Endodermal cell (in vitro differentiated cells): ENCODE results near the gene DPM3. TPM values are rescaled to one million over a fixed set of nuclear protein-coding genes. Genes with fewer than 3 reads are reported as not detected.

Source experiments
- DNase-seq: peaks from one replicate; pipeline ENCODE4 v3.0.0-alpha.2; 2017
- H3K27ac ChIP-seq: 2 replicates; pipeline ENCODE4 v1.5.1; 2013; ENCODE audit warnings: mild to moderate bottlenecking, low read depth, low read length, moderate library complexity
- H3K27me3 ChIP-seq: 2 replicates; pipeline ENCODE4 v1.6.1; 2013; ENCODE audit warnings: mild to moderate bottlenecking, low read length, moderate library complexity; ENCODE audit not compliant: insufficient read depth, control insufficient read depth, poor library complexity, severe bottlenecking
- H3K36me3 ChIP-seq: 2 replicates; pipeline ENCODE4 v1.7.0; 2013; ENCODE audit warnings: mild to moderate bottlenecking, low read length, moderate library complexity; ENCODE audit not compliant: control insufficient read depth, insufficient read depth
- H3K4me1 ChIP-seq: one replicate; pipeline ENCODE4 v1.7.0; 2013; ENCODE audit warnings: low read length; ENCODE audit not compliant: control insufficient read depth, insufficient read depth
- H3K4me3 ChIP-seq: 2 replicates; pipeline ENCODE4 v1.5.1; 2013; ENCODE audit warnings: mild to moderate bottlenecking, low read length, moderate library complexity
- H3K9ac ChIP-seq: 2 replicates; pipeline ENCODE4 v1.6.1; 2013; ENCODE audit warnings: mild to moderate bottlenecking, low read length, moderate library complexity; ENCODE audit not compliant: poor library complexity, severe bottlenecking; ENCODE audit errors: extremely low read depth
- H3K9me3 ChIP-seq: 2 replicates; pipeline ENCODE4 v1.6.1; 2013; ENCODE audit warnings: mild to moderate bottlenecking, low read length, moderate library complexity; ENCODE audit not compliant: control insufficient read depth
- H3K27ac Mint-ChIP-seq: 2 replicates; pipeline ENCODE4 v1.8.0; 2020; ENCODE audit warnings: mixed read lengths
- H3K27me3 Mint-ChIP-seq: 2 replicates; pipeline ENCODE4 v1.8.0; 2021; ENCODE audit warnings: mild to moderate bottlenecking, mixed read lengths; ENCODE audit not compliant: insufficient read depth
- H3K36me3 Mint-ChIP-seq: 2 replicates; pipeline ENCODE4 v1.8.0; 2020; ENCODE audit warnings: low read depth, mixed read lengths
- H3K4me1 Mint-ChIP-seq: 2 replicates; pipeline ENCODE4 v1.8.0; 2020; ENCODE audit warnings: mixed read lengths
- H3K4me3 Mint-ChIP-seq: 2 replicates; pipeline ENCODE4 v1.8.0; 2020; ENCODE audit warnings: mild to moderate bottlenecking, moderate library complexity, mixed read lengths
- H3K9me3 Mint-ChIP-seq: 2 replicates; pipeline ENCODE4 v1.8.0; 2020; ENCODE audit warnings: mild to moderate bottlenecking, mixed read lengths
- CTCF ChIP-seq: fragments of 200-600 bp; sonication (generic); conservative IDR thresholded peaks from 2 replicates; pipeline ENCODE4 v1.5.0; 2021; ENCODE audit warnings: antibody characterized with exemption, mild to moderate bottlenecking
- WGBS, 2 experiments: methylation state at CpG; one replicate each; pipeline versions ENCODE4 v1.1.5 to v1.1.7; 2013; ENCODE audit warnings: missing lambda C conversion rate in 2 of 2, mixed read lengths in 1 of 2; ENCODE audit not compliant: insufficient coverage in 1 of 2, insufficient read length in 1 of 2; 5-methylcytosine and 5-hydroxymethylcytosine counted together
- total RNA-seq, 2 donors: library from RNA; stranded (reverse); fragmentation: NEBNext Ultra II Directional in 1 of 2; extraction: Animal tissue kit (Norgen Biotek cat#: 25700) in 1 of 2; gene quantifications; 2 replicates in 1 of 2; 3 replicates in 1 of 2; pipeline ENCODE4 v1.2.1, GENCODE V29; 2021

DPM3 gene
- total RNA-seq, 2 donors from 2014 or later: 48.8 to 73.4 TPM

DNA sequence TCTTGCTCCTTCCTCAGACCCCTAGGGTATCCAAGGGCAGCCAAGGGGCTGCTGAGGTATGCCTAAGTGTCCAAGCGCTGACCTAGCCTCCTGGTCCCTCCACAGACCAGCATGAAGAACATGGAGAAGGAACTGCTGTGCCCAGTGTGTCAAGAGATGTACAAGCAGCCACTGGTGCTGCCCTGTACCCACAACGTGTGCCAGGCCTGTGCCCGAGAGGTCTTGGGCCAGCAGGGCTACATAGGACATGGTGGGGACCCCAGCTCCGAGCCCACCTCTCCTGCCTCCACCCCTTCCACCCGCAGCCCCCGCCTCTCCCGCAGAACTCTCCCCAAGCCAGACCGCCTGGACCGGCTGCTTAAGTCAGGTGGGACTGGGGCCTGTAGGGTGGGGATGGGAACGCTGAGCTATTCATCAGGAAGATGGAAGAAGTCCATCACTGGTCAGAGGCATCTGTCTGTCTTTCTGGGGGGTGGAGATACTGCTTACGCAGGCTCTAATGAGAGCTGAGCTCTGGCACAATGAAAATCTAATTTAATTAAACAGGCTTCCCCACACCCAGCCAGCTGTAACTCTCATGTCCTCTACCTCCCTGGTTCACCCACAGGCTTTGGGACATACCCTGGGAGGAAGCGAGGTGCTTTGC is 35.1 kb upstream of the DPM3 start:
- H3K9ac ChIP-seq: no peak overlapping the region
- Mint-ChIP-seq H3K27me3 (peaks cover 15% of the 10 kb centered on the region), H3K4me3 (peak overlapping the region; percentile 97), H3K27ac (no peak overlapping the region), H3K4me1 (peaks cover 14% of the 10 kb centered on the region), H3K36me3 (peaks cover 10% of the 10 kb centered on the region), H3K9me3 (no peaks in the 10 kb centered on the region)
- no peak for TF ChIP-seq CTCF
- H3K4me1 ChIP-seq: no peaks in the 10 kb centered on the region
- peak; percentile 50 for DNase-seq
- H3K4me3 ChIP-seq: peak overlapping the region; percentile 94
- WGBS, 2 experiments: 80 to 91% methylated on average over 6 to 12 of the region's 12 CpGs
- no peaks in the 10 kb centered on the region for H3K9me3 ChIP-seq
- H3K27ac ChIP-seq: no peak overlapping the region
- H3K27me3 ChIP-seq: no peaks in the 10 kb centered on the region
- peaks cover 21% of the 10 kb centered on the region for H3K36me3 ChIP-seq

DNA sequence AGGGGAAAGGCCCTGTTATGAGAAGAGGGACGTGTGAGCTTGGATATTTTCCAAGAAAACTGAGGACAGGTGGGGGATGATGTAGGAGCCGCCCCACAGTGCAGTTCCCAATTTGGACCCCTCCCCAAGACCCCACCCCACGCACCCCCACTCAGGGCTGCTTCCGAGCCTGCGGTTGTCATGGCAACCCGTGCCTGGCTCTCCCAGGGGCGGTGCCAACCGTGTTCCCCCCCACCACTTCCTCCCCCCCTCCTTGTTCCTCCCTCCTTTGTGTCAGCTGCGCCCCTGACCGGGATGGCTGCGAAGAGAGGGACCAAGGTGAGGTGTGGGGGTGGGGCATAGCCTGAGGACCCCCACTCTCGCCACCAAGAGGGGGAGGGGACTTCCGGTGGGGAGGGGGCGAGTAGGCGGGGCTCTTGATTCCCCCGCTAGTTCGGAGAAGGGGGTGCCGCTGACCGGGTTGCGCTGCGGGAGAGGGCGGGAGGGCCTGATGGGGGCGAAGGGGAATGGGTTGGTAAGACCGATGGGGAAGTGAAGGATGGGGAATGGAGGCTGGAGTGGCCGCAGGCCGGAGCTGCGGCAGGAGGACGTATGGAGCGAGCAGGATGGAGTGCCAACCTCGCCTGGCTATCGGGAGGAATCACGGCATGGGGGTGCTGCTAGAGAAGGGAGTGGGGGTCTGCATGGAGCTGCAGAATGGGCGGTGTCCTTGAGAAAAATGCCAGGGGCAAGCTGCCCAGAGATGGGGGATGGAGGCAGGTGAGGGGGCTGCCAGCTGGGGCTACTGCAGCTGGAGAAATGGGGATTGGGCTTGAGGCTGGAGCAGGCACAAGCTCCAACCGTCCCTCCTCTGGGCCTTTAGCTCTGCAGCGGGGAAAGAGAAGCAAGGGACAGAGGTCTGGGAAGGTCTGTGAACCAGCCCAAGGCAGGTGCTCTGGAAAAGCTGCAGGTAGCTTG is 34.3 kb upstream of the DPM3 start:
- no peak for TF ChIP-seq CTCF
- no peaks in the 10 kb centered on the region for H3K4me1 ChIP-seq
- no peak overlapping the region for H3K9ac ChIP-seq
- peaks cover 22% of the 10 kb centered on the region for H3K36me3 ChIP-seq
- Mint-ChIP-seq H3K27me3 (peaks cover 15% of the 10 kb centered on the region), H3K9me3 (no peaks in the 10 kb centered on the region), H3K4me3 (peak overlapping the region; percentile 97), H3K36me3 (peaks cover 15% of the 10 kb centered on the region), H3K4me1 (peaks cover 14% of the 10 kb centered on the region), H3K27ac (peak overlapping the region; percentile 48)
- H3K4me3 ChIP-seq: peak overlapping the region; percentile 94
- peak; percentile 80 for DNase-seq
- 11 to 13% methylated on average over 11 to 32 of the region's 35 CpGs for WGBS, 2 experiments
- H3K9me3 ChIP-seq: no peaks in the 10 kb centered on the region
- H3K27me3 ChIP-seq: no peaks in the 10 kb centered on the region
- peak overlapping the region; percentile 17 for H3K27ac ChIP-seq

- Histone ChIP-seq H3K4me3 (peak within 1 kb of the TSS; percentile 94), H3K4me1 (no peaks in the 10 kb centered on the region), H3K9me3 (no peaks in the 10 kb centered on the region), H3K9ac (peak within 1 kb of the TSS; percentile 81), H3K27me3 (no peaks in the 10 kb centered on the region), H3K27ac (peak within 1 kb of the TSS; percentile 45), H3K36me3 (peaks cover 26% of the 10 kb centered on the region)
- no peak for TF ChIP-seq CTCF
- Mint-ChIP-seq H3K4me3 (peak within 1 kb of the TSS; percentile 97), H3K4me1 (peaks cover 14% of the 10 kb centered on the region), H3K27me3 (peaks cover 15% of the 10 kb centered on the region), H3K9me3 (no peaks in the 10 kb centered on the region), H3K36me3 (peaks cover 16% of the 10 kb centered on the region), H3K27ac (peak within 1 kb of the TSS; percentile 96)
- WGBS, 2 experiments: 0% methylated on average over 9 to 35 of the region's 38 CpGs
- peak; percentile 86 for DNase-seq
Measured at GRCh38 chr1:155173478-155174323, 33.4 kb upstream of the DPM3 start, which contains the start of gene TRIM46. Gene TRIM46 (plus strand): TSS chr1:155173849. CDS start chr1:155173967, 118 bp downstream.
